CD8-positive, alpha-beta memory T cell (primary cell): ENCODE data around the gene MED20. TPM values are rescaled to one million over a fixed set of nuclear protein-coding genes. Genes with fewer than 3 reads are reported as not detected.

ENCODE experiments used
- CTCF ChIA-PET: fragments of 350-600 bp; sonication (Branson Sonifier 250); formaldehyde crosslinking; loops from one replicate; lab custom pipeline; 2021; ENCODE audit warnings: antibody characterized with exemption; lab: Charles Lee
- POLR2A ChIA-PET: fragments of 350-600 bp; sonication (Branson Sonifier 250); formaldehyde crosslinking; loops from one replicate; lab custom pipeline; 2021; ENCODE audit warnings: antibody characterized with exemption; lab: Charles Lee
- DNase-seq, 5 donors: peaks; one replicate each; pipeline versions ENCODE4 v3.0.0 to v3.0.0-alpha.2; 2020 to 2022; ENCODE audit warnings: mixed read lengths in 1 of 5
- H3K27ac ChIP-seq: one replicate; pipeline ENCODE4 v1.7.0; 2013; ENCODE audit warnings: low read depth, mild to moderate bottlenecking, low read length, moderate library complexity
- H3K27me3 ChIP-seq: 2 replicates; pipeline ENCODE4 v1.7.0; 2013; ENCODE audit warnings: low read length, mild to moderate bottlenecking; ENCODE audit not compliant: insufficient read depth, poor library complexity, severe bottlenecking
- H3K36me3 ChIP-seq: 2 replicates; pipeline ENCODE4 v1.7.0; 2013; ENCODE audit warnings: mild to moderate bottlenecking, low read length, moderate library complexity; ENCODE audit not compliant: insufficient read depth
- H3K4me1 ChIP-seq: 2 replicates; pipeline ENCODE4 v1.7.0; 2013; ENCODE audit warnings: mild to moderate bottlenecking, low read length, moderate library complexity; ENCODE audit not compliant: insufficient read depth
- H3K4me3 ChIP-seq: 2 replicates; pipeline ENCODE4 v1.7.0; 2013; ENCODE audit warnings: mild to moderate bottlenecking, low read length
- H3K9me3 ChIP-seq: 2 replicates; pipeline ENCODE4 v1.7.0; 2013; ENCODE audit warnings: mild to moderate bottlenecking, low read length
- H3K27ac Mint-ChIP-seq, 8 donors: one replicate each; pipeline ENCODE4 v1.8.0; 2020 to 2021; ENCODE audit warnings: mixed read lengths in 8 of 8, mild to moderate bottlenecking in 6 of 8, inconsistent platforms in 3 of 8, moderate library complexity in 3 of 8
- H3K27me3 Mint-ChIP-seq, 2 donors: one replicate each; pipeline ENCODE4 v1.8.0; 2020 to 2021; ENCODE audit warnings: mixed read lengths in 2 of 2, mild to moderate bottlenecking in 1 of 2, moderate library complexity in 1 of 2
- H3K36me3 Mint-ChIP-seq, 3 donors: one replicate each; pipeline ENCODE4 v1.8.0; 2020 to 2021; ENCODE audit warnings: mixed read lengths in 3 of 3, inconsistent platforms in 1 of 3, mild to moderate bottlenecking in 1 of 3
- H3K4me1 Mint-ChIP-seq, 3 donors: one replicate each; pipeline ENCODE4 v1.8.0; 2020 to 2021; ENCODE audit warnings: mixed read lengths in 3 of 3, inconsistent platforms in 1 of 3, mild to moderate bottlenecking in 1 of 3
- H3K4me3 Mint-ChIP-seq, 7 donors: one replicate each; pipeline ENCODE4 v1.8.0; 2020 to 2021; ENCODE audit warnings: mixed read lengths in 7 of 7, mild to moderate bottlenecking in 6 of 7, moderate library complexity in 4 of 7, inconsistent platforms in 2 of 7
- H3K9me3 Mint-ChIP-seq, 5 donors: one replicate each; pipeline ENCODE4 v1.8.0; 2020 to 2022; ENCODE audit warnings: mixed read lengths in 5 of 5, mild to moderate bottlenecking in 3 of 5, moderate library complexity in 2 of 5, inconsistent platforms in 1 of 5
- polyA plus RNA-seq: library from polyadenylated mRNA; unstranded; fragments of 300-500 nt; fragmentation: Illumina TruSeq; gene quantifications from one replicate; pipeline ENCODE4 v1.2.3, GENCODE V29; 2021
- total RNA-seq, 2 experiments: library from RNA; stranded (reverse); gene quantifications; one replicate each; pipeline ENCODE4 v1.2.3, GENCODE V29; 2021

Gene MED20
- total and polyA plus RNA-seq, 3 experiments from 2014 or later = 5.3 to 21.1 (median 18.1) TPM

DNA sequence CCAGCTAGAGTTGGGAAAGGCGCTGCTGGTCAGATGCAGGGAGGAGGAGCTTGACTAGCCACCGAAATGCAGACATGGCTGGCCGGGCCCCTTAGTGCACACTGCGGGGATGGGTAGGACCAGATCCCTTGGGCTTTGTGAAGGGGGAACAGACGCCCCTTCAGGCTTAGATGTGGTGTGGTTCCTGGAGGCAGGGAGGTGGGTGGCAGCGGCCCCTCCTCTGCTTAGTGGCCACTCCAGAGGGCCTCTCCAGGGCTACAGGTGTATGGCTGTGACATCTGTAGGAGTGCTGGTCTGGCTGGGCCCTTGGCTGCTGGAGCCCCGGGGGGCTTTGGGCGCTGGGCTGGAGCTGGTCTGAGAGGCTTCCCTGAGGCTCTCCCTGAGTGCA, 14.7 kb upstream of the MED20 start:
- Histone ChIP-seq H3K9me3 (no peaks in the 10 kb centered on the region), H3K4me1 (peaks cover 62% of the 10 kb centered on the region), H3K36me3 (peaks cover 60% of the 10 kb centered on the region), H3K27me3 (no peaks in the 10 kb centered on the region), H3K27ac (peak overlapping the region; percentile 40), H3K4me3 (peak overlapping the region; percentile 53)
- DNase-seq = no peak
- ChIA-PET POLR2A (interaction anchor here (0.8 to 5.0 kb wide), 2 partner anchors 14 to 149 kb away, joined by 3 to 24 read pairs; partner anchors contain the start of genes BYSL and MED20), CTCF (interaction anchor here (0.7 to 11.8 kb wide), 13 partner anchors 9 to 149 kb away, joined by 3 to 167 read pairs (median 4); partner anchors contain the start of genes BYSL, MED20, TAF8 and TOMM6)
- H3K4me3 Mint-ChIP-seq = peak overlapping the region; percentile 76 to 97 (median 94)
- H3K4me1 Mint-ChIP-seq = peaks cover 71 to 80% (median 75%) of the 10 kb centered on the region in 3 donors
- H3K9me3 Mint-ChIP-seq = no peaks in the 10 kb centered on the region
- peak overlapping the region; percentile 81 to 98 (median 94) for H3K27ac Mint-ChIP-seq
- peaks cover 0 to 2% of the 10 kb centered on the region in 2 donors for H3K27me3 Mint-ChIP-seq
- H3K36me3 Mint-ChIP-seq = peaks cover 9 to 62% (median 15%) of the 10 kb centered on the region in 3 donors

DNA sequence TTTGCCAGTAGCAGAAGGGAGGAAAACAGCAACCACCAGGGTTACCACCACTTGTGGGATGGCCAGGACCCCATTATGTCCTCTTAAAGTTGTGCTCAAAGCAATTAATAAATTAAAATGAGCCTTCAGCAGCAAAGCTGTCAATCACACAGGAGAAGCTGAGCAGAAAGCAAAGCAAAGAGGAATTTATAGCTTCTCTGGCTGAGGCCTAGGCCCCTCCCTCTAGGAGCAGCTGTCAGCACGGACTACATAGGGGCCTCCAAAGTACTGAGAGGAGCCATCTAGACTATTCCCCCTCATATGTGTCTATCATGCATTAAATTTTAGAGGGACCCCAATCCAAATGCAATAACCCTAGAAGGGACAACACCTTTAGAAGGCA, 14.2 kb upstream of the MED20 start:
- H3K27me3 ChIP-seq = no peaks in the 10 kb centered on the region
- Mint-ChIP-seq H3K27me3 (no peaks in the 10 kb centered on the region), H3K4me1 (peaks cover 67 to 75% (median 70%) of the 10 kb centered on the region in 3 donors), H3K4me3 (peak overlapping the region in 5 of 7 donors; percentile 88 to 97 (median 95)), H3K36me3 (peaks cover 9 to 64% (median 15%) of the 10 kb centered on the region in 3 donors), H3K9me3 (no peaks in the 10 kb centered on the region), H3K27ac (peak overlapping the region in 7 of 8 donors; percentile 6 to 98 (median 61))
- H3K36me3 ChIP-seq = peaks cover 65% of the 10 kb centered on the region
- POLR2A ChIA-PET = interaction anchor here (0.8 to 5.0 kb wide), 2 partner anchors 13 to 149 kb away, joined by 3 to 24 read pairs; partner anchors contain the start of genes BYSL and MED20
- CTCF ChIA-PET = interaction anchor here (1.4 to 11.8 kb wide), 10 partner anchors 8 to 149 kb away, joined by 3 to 167 read pairs (median 5); partner anchors contain the start of genes BYSL, MED20, TAF8 and TOMM6
- H3K27ac ChIP-seq = no peak overlapping the region
- DNase-seq = no peak
- no peaks in the 10 kb centered on the region for H3K9me3 ChIP-seq
- H3K4me3 ChIP-seq = no peak overlapping the region
- peaks cover 58% of the 10 kb centered on the region for H3K4me1 ChIP-seq

DNA sequence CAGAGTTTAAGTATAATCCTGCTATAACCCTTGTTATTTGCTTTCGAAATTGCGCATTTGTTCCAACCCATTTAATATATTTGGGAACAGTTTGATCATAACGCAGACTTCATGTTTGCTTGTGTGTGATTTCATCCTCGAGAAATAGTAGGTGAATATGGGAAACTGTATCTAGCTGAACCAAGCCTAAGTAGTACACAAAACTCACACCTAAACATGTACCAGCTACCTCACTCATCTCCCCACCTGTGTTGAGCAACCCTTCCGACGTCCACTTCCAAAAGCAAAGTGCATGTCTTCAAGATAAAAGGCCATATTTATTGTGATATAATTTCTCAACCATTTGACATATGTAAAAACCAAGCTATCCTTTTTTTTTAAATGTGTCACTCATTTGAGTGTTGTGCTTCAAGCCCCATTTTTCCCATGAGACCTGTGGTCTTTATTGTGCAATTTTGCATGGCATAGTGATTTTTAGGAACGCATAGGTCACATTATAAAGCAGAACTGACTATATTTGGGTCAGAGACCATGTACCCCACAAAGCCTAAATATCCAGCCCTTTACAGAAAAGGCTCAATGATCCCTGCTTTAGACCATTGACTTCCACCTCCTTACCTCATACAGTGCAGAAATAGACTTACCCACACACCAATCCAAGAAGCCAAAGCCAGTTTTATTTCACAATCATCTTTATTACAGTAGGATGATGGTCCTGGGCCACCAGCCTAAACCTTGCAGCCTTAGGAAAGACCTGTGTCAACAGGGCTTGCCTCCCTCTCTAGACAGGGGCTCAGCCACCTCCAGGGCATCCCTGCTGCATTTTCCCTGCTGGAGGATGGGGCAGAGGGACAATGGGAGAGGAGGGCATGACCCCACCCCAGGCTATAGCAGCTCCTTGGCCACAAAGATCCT, 13.6 kb upstream of the MED20 start:
- Mint-ChIP-seq H3K27ac (peak overlapping the region; percentile 25 to 81 (median 64)), H3K4me1 (peaks cover 61 to 71% (median 66%) of the 10 kb centered on the region in 3 donors), H3K27me3 (no peaks in the 10 kb centered on the region), H3K4me3 (peak overlapping the region in 5 of 7 donors; percentile 18 to 88 (median 34)), H3K9me3 (no peaks in the 10 kb centered on the region), H3K36me3 (peaks cover 9 to 70% (median 15%) of the 10 kb centered on the region in 3 donors)
- H3K27me3 ChIP-seq = no peaks in the 10 kb centered on the region
- H3K36me3 ChIP-seq = peaks cover 72% of the 10 kb centered on the region
- H3K4me1 ChIP-seq = peaks cover 51% of the 10 kb centered on the region
- no peaks in the 10 kb centered on the region for H3K9me3 ChIP-seq
- no peak overlapping the region for H3K27ac ChIP-seq
- no peak for DNase-seq
- ChIA-PET POLR2A (interaction anchor here (0.6 to 5.0 kb wide), 2 partner anchors 13 to 142 kb away, joined by 3 to 24 read pairs; partner anchors contain the start of genes BYSL and MED20), CTCF (interaction anchor here (1.7 to 11.8 kb wide), 7 partner anchors 10 to 148 kb away, joined by 4 to 167 read pairs (median 8); partner anchors contain the start of genes BYSL, MED20, TAF8 and TOMM6)
- no peak overlapping the region for H3K4me3 ChIP-seq

DNA sequence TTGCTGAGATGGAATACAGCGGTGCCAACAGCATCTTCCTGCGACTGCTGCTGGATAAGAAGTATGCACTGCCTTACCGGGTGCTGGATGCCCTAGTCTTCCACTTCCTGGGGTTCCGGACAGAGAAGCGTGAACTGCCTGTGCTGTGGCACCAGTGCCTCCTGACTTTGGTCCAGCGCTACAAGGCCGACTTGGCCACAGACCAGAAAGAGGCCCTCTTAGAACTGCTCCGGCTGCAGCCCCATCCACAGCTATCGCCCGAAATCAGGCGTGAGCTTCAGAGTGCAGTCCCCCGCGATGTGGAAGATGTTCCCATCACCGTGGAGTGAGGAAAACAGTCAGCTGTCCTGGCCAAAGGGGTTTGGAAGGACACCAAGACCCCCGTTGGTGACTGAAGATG, 11.4 kb upstream of the MED20 start:
- Mint-ChIP-seq H3K4me1 (peaks cover 45 to 59% (median 54%) of the 10 kb centered on the region in 3 donors), H3K9me3 (no peaks in the 10 kb centered on the region), H3K4me3 (peak overlapping the region in 1 of 7 donors; percentile 15), H3K36me3 (peaks cover 9 to 86% (median 17%) of the 10 kb centered on the region in 3 donors), H3K27ac (peak overlapping the region in 4 of 8 donors; percentile 23 to 81 (median 54)), H3K27me3 (no peaks in the 10 kb centered on the region)
- ChIA-PET CTCF (interaction anchor here (0.7 to 11.8 kb wide), 4 partner anchors 10 to 145 kb away, joined by 4 to 167 read pairs (median 41); partner anchors contain the start of genes BYSL, CCND3, MED20 and TAF8), POLR2A (interaction anchor here (5.0 kb wide), 1 partner anchor 10 kb away, joined by 24 read pairs; the partner anchor contains the start of genes BYSL and MED20)
- DNase-seq = peak in 1 of 5 donors; percentile 20
- Histone ChIP-seq H3K27ac (no peak overlapping the region), H3K4me1 (peaks cover 30% of the 10 kb centered on the region), H3K36me3 (peaks cover 81% of the 10 kb centered on the region), H3K27me3 (no peaks in the 10 kb centered on the region), H3K4me3 (no peak overlapping the region), H3K9me3 (no peaks in the 10 kb centered on the region)

DNA sequence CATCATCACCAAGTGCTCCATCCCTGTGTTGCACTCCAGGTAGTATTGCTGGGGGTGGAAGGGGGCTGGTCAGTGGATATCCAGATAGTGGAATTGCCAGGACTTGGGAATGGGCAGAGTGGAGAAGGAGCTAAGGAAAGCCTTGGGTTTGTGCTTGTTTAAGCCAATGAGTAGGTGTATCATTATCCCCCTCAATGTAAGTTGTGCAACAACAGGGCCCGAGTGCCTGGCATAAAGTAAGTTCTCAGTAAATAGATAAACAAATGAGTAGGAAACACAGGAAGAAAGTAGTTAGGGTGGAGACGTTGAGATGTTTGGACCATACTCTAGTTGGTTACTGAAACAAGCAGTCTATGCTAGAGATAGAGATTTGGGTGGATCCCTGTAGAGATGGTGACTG, 10.9 kb upstream of the MED20 start:
- POLR2A ChIA-PET = interaction anchor here (5.0 kb wide), 1 partner anchor 10 kb away, joined by 24 read pairs; the partner anchor contains the start of genes BYSL and MED20
- H3K4me3 ChIP-seq = no peak overlapping the region
- Mint-ChIP-seq H3K4me3 (peak overlapping the region in 2 of 7 donors; percentile 17 to 21), H3K36me3 (peaks cover 9 to 88% (median 19%) of the 10 kb centered on the region in 3 donors), H3K27ac (peak overlapping the region in 5 of 8 donors; percentile 6 to 82 (median 39)), H3K27me3 (no peaks in the 10 kb centered on the region), H3K4me1 (peaks cover 39 to 53% (median 53%) of the 10 kb centered on the region in 3 donors), H3K9me3 (no peaks in the 10 kb centered on the region)
- peaks cover 24% of the 10 kb centered on the region for H3K4me1 ChIP-seq
- no peaks in the 10 kb centered on the region for H3K27me3 ChIP-seq
- H3K9me3 ChIP-seq = no peaks in the 10 kb centered on the region
- peaks cover 80% of the 10 kb centered on the region for H3K36me3 ChIP-seq
- peak in 1 of 5 donors; percentile 11 for DNase-seq
- CTCF ChIA-PET = interaction anchor here (8.5 kb wide), 1 partner anchor 9 kb away, joined by 78 read pairs; the partner anchor contains the start of genes BYSL and MED20
- H3K27ac ChIP-seq = no peak overlapping the region

DNA sequence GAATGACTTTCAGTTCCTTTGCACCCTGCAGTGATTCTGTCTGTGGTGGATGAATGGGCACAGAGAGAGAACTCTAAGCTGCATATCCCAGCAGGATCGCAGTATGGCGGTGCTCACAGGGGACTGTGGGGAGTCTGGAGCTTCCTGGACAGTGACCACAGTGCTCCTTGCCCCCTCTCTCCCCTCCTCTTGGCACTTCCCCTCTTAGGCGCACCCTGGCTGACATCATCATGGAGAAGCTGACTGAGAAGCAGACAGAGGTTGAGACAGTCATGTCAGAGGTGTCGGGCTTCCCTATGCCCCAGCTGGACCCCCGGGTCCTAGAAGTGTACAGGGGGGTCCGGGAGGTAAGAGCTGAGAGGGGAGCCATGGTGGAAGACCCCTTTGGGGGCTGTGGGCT, 9.0 kb upstream of the MED20 start:
- H3K4me3 ChIP-seq = no peak overlapping the region
- DNase-seq = peak in 1 of 5 donors; percentile 14
- POLR2A ChIA-PET = interaction anchor here (1.0 kb wide), 1 partner anchor 9 kb away, joined by 3 read pairs; the partner anchor contains the start of genes BYSL and MED20
- Mint-ChIP-seq H3K27me3 (no peaks in the 10 kb centered on the region), H3K9me3 (no peaks in the 10 kb centered on the region), H3K36me3 (peaks cover 5 to 75% (median 18%) of the 10 kb centered on the region in 3 donors), H3K4me3 (no peak overlapping the region), H3K27ac (peak overlapping the region in 4 of 8 donors; percentile 12 to 80 (median 54)), H3K4me1 (peaks cover 26 to 44% (median 41%) of the 10 kb centered on the region in 3 donors)
- H3K27ac ChIP-seq = no peak overlapping the region
- CTCF ChIA-PET = interaction anchor here (1.0 to 8.5 kb wide), 5 partner anchors 7 to 115 kb away, joined by 3 to 78 read pairs (median 4); partner anchors contain the start of genes BYSL and MED20
- H3K9me3 ChIP-seq = no peaks in the 10 kb centered on the region
- peaks cover 63% of the 10 kb centered on the region for H3K36me3 ChIP-seq
- H3K4me1 ChIP-seq = peaks cover 10% of the 10 kb centered on the region
- H3K27me3 ChIP-seq = no peaks in the 10 kb centered on the region

DNA sequence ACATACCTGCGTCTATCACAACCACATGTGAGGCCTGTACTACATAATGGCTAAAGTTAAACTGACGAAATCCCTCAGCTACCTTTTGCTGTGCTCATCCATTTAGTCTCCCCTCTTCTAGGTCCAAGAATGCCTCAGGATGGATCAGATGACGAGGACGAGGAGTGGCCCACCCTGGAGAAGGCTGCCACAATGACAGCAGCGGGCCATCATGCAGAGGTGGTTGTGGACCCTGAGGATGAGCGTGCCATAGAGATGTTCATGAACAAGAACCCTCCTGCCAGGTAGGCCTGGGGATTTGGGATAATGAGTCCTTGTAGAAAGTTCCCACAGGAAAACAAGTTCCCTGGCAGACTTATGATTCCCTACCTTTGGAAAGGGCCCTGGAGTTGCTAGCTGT, 6.3 kb upstream of the MED20 start:
- no peaks in the 10 kb centered on the region for H3K27me3 ChIP-seq
- H3K4me1 ChIP-seq = peaks cover 21% of the 10 kb centered on the region
- H3K27ac ChIP-seq = no peak overlapping the region
- peaks cover 43% of the 10 kb centered on the region for H3K36me3 ChIP-seq
- no peak for DNase-seq
- Mint-ChIP-seq H3K36me3 (peaks cover 0 to 63% (median 11%) of the 10 kb centered on the region in 3 donors), H3K27ac (peak overlapping the region in 5 of 8 donors; percentile 3 to 81 (median 68)), H3K9me3 (no peaks in the 10 kb centered on the region), H3K4me3 (peak overlapping the region in 1 of 7 donors; percentile 22), H3K27me3 (peaks cover 0 to 1% of the 10 kb centered on the region in 2 donors), H3K4me1 (peaks cover 38 to 51% (median 50%) of the 10 kb centered on the region in 3 donors)
- no peaks in the 10 kb centered on the region for H3K9me3 ChIP-seq
- H3K4me3 ChIP-seq = no peak overlapping the region
- CTCF ChIA-PET = interaction anchor here (0.7 to 1.7 kb wide), 3 partner anchors 9 to 117 kb away, joined by 3 to 5 read pairs (median 4); no protein-coding TSS in a partner anchor
- POLR2A ChIA-PET = interaction anchor here (1.1 kb wide), 1 partner anchor 101 kb away, joined by 5 read pairs; no protein-coding TSS in a partner anchor
